H9 (cell line): Measurements from ENCODE around the gene UBR2. TPM values are rescaled to one million over a fixed set of nuclear protein-coding genes. Genes with fewer than 3 reads are reported as not detected.
A peak's percentile ranks its signal among the peaks of the same experiment; 100 is the strongest.

ENCODE experiments used
- DNase-seq: peaks from one replicate; pipeline ENCODE4 v3.0.0-alpha.2; 2017
- H2AFZ ChIP-seq: one replicate; pipeline ENCODE4 v1.6.1; 2013; ENCODE audit warnings: mild to moderate bottlenecking, low read length, control low read depth, moderate library complexity
- H2AK5ac ChIP-seq: 2 replicates; pipeline ENCODE4 v1.6.1; 2013; ENCODE audit warnings: low read length, control low read depth, mixed read lengths; ENCODE audit not compliant: insufficient read length
- H2BK120ac ChIP-seq: one replicate; pipeline ENCODE4 v1.6.1; 2013; ENCODE audit warnings: low read depth, mild to moderate bottlenecking, low read length, control low read depth, inconsistent platforms; ENCODE audit not compliant: poor library complexity, severe bottlenecking
- H2BK12ac ChIP-seq: 2 replicates; pipeline ENCODE4 v1.6.1; 2013; ENCODE audit warnings: low read length, control low read depth, mixed read lengths, low read depth; ENCODE audit not compliant: insufficient read length
- H2BK15ac ChIP-seq: 2 replicates; pipeline ENCODE4 v1.6.1; 2013; ENCODE audit warnings: low read depth, low read length, control low read depth
- H2BK20ac ChIP-seq: one replicate; pipeline ENCODE4 v1.6.1; 2013; ENCODE audit warnings: low read depth, mild to moderate bottlenecking, low read length, control low read depth, inconsistent platforms; ENCODE audit not compliant: poor library complexity, severe bottlenecking
- H2BK5ac ChIP-seq: 2 replicates; pipeline ENCODE4 v1.6.1; 2013; ENCODE audit warnings: low read length, control low read depth, mixed read lengths; ENCODE audit not compliant: insufficient read length
- H3K14ac ChIP-seq: 2 replicates; pipeline ENCODE4 v1.6.1; 2013; ENCODE audit warnings: low read length, control low read depth; ENCODE audit not compliant: insufficient read depth
- H3K18ac ChIP-seq: 2 replicates; pipeline ENCODE4 v1.6.1; 2013; ENCODE audit warnings: low read depth, mild to moderate bottlenecking, mixed read lengths, low read length, control low read depth; ENCODE audit not compliant: insufficient read length
- H3K23ac ChIP-seq: 2 replicates; pipeline ENCODE4 v1.6.1; 2013; ENCODE audit warnings: low read length, control low read depth, mixed read lengths, low read depth; ENCODE audit not compliant: insufficient read length
- H3K23me2 ChIP-seq: 2 replicates; pipeline ENCODE4 v1.6.1; 2013; ENCODE audit warnings: low read depth, mild to moderate bottlenecking, mixed read lengths, low read length, control low read depth; ENCODE audit not compliant: insufficient read length, poor library complexity, severe bottlenecking
- H3K27ac ChIP-seq: 2 replicates; pipeline ENCODE4 v1.5.1; 2013; ENCODE audit warnings: low read length, control low read depth, mixed read lengths, low read depth; ENCODE audit not compliant: insufficient read length
- H3K27me3 ChIP-seq: 2 replicates; pipeline ENCODE4 v1.6.1; 2013; ENCODE audit warnings: low read length, control low read depth, inconsistent platforms; ENCODE audit not compliant: insufficient read depth
- H3K4ac ChIP-seq: 2 replicates; pipeline ENCODE4 v1.6.1; 2013; ENCODE audit warnings: low read depth, mild to moderate bottlenecking, control low read depth, inconsistent platforms, low read length, moderate library complexity
- H3K4me1 ChIP-seq: 2 replicates; pipeline ENCODE4 v1.6.1; 2013; ENCODE audit warnings: low read length, control low read depth, inconsistent platforms; ENCODE audit not compliant: insufficient read depth
- H3K4me2 ChIP-seq: 2 replicates; pipeline ENCODE4 v1.6.1; 2013; ENCODE audit warnings: low read length, control low read depth, mixed read lengths; ENCODE audit not compliant: insufficient read length, insufficient read depth
- H3K56ac ChIP-seq: 2 replicates; pipeline ENCODE4 v1.6.1; 2013; ENCODE audit warnings: low read depth, mild to moderate bottlenecking, mixed read lengths, low read length, control low read depth; ENCODE audit not compliant: insufficient read length
- H3K79me1 ChIP-seq: 2 replicates; pipeline ENCODE4 v1.6.1; 2013; ENCODE audit warnings: low read depth, mild to moderate bottlenecking, moderate library complexity, low read length, control low read depth, inconsistent platforms; ENCODE audit not compliant: insufficient read depth, poor library complexity, severe bottlenecking
- H3K79me2 ChIP-seq: 2 replicates; pipeline ENCODE4 v1.6.1; 2013; ENCODE audit warnings: low read length, control low read depth, inconsistent platforms; ENCODE audit not compliant: insufficient read depth
- H3K9ac ChIP-seq: 2 replicates; pipeline ENCODE4 v1.6.1; 2013; ENCODE audit warnings: low read length, control low read depth, mixed read lengths; ENCODE audit not compliant: insufficient read length; ENCODE audit errors: extremely low read depth
- H3K9me3 ChIP-seq: one replicate; pipeline ENCODE4 v1.6.1; 2013; ENCODE audit warnings: low read depth, low read length, inconsistent platforms; ENCODE audit not compliant: control insufficient read depth
- H3T11ph ChIP-seq: one replicate; pipeline ENCODE4 v1.6.1; 2013; ENCODE audit warnings: mild to moderate bottlenecking, low read length, control low read depth, inconsistent platforms
- H4K20me1 ChIP-seq: one replicate; pipeline ENCODE4 v1.6.1; 2013; ENCODE audit not compliant: control insufficient read depth, insufficient read length, insufficient read depth
- H4K5ac ChIP-seq: 2 replicates; pipeline ENCODE4 v1.6.1; 2013; ENCODE audit warnings: low read depth, mild to moderate bottlenecking, mixed read lengths, low read length, control low read depth; ENCODE audit not compliant: insufficient read length
- H4K8ac ChIP-seq: replicated peaks from 2 replicates; pipeline ENCODE4 v1.6.1; 2013; ENCODE audit warnings: low read length, control low read depth, mixed read lengths, low read depth; ENCODE audit not compliant: insufficient read length
- H4K91ac ChIP-seq: 2 replicates; pipeline ENCODE4 v1.6.1; 2013; ENCODE audit warnings: low read depth, mild to moderate bottlenecking, moderate library complexity, mixed read lengths, low read length, control low read depth; ENCODE audit not compliant: insufficient read length
- H3K27ac Mint-ChIP-seq, 3 experiments: 2 replicates in 2 of 3; 3 replicates in 1 of 3; pipeline ENCODE4 v1.8.0; 2020 to 2021; ENCODE audit warnings: mixed read lengths in 3 of 3, mild to moderate bottlenecking in 1 of 3, moderate library complexity in 1 of 3
- H3K27me3 Mint-ChIP-seq: 2 replicates; pipeline ENCODE4 v1.8.0; 2021; ENCODE audit warnings: low read depth, mild to moderate bottlenecking, moderate library complexity, mixed read lengths
- H3K36me3 Mint-ChIP-seq, 3 experiments: 2 replicates in 2 of 3; 3 replicates in 1 of 3; pipeline ENCODE4 v1.8.0; 2020 to 2021; ENCODE audit warnings: low read depth in 3 of 3, mixed read lengths in 3 of 3; ENCODE audit not compliant: insufficient read depth in 1 of 3
- H3K4me1 Mint-ChIP-seq, 2 experiments: 2 replicates each; pipeline ENCODE4 v1.8.0; 2020; ENCODE audit warnings: mixed read lengths in 2 of 2
- H3K4me3 Mint-ChIP-seq, 2 experiments: 2 replicates in 1 of 2; 3 replicates in 1 of 2; pipeline ENCODE4 v1.8.0; 2020 to 2021; ENCODE audit warnings: mild to moderate bottlenecking in 2 of 2, mixed read lengths in 2 of 2, moderate library complexity in 1 of 2
- H3K9me3 Mint-ChIP-seq, 2 experiments: 2 replicates in 1 of 2; 3 replicates in 1 of 2; pipeline ENCODE4 v1.8.0; 2020; ENCODE audit warnings: mild to moderate bottlenecking in 2 of 2, mixed read lengths in 2 of 2, moderate library complexity in 1 of 2
- WGBS: extraction: QIAGEN DNeasy Blood & Tissue Kit; methylation state at CpG from one replicate; pipeline ENCODE4 v1.1.7; 2013; ENCODE audit warnings: missing lambda C conversion rate, low lambda C conversion rate, mixed read lengths; ENCODE audit not compliant: insufficient read length; ENCODE audit errors: extremely low coverage; 5-methylcytosine and 5-hydroxymethylcytosine counted together
- total RNA-seq: library from RNA; stranded (reverse); gene quantifications from 2 replicates; pipeline ENCODE4 v1.2.1, GENCODE V29; 2021
- TF ChIP-seq, protein P1 (sequence below): fragments of 200-600 bp; sonication (generic); conservative IDR thresholded peaks from 3 replicates; pipeline ENCODE4 v1.8.0; 2021; ENCODE audit warnings: antibody characterized with exemption, mild to moderate bottlenecking

The UBR2 gene
- total RNA-seq, 1 experiment from 2014 or later, result 18.7 TPM

DNA sequence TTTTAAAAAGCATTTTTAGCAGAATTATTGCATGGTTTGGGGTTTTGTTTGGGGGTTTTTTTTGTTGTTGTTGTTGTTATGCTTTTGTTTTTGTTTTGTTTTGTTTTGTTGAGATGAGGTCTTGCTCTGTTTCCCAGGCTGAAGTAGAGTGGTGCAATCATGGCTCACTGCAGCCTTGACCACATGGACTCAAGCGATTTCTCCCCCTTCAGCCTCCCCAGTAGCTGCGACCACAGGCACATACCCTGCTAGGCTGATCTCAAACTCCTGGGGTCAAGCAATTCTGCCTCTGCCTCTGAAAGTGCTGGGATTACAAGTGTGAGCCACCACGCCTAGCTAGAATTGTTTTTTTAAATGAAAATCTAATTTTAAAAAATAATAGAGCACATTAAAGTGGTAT is 35.7 kb downstream of the UBR2 start:
- peaks cover 4 to 24% (median 13%) of the 10 kb centered on the region in 3 experiments; a peak in 6 of 7 replicates for H3K36me3 Mint-ChIP-seq

More for the DNA sequence above, 35.7 kb downstream of the UBR2 start:
- no peak overlapping the region for H3K56ac ChIP-seq
- DNase-seq, result no peak
- no peak overlapping the region for H2BK12ac ChIP-seq
- H3K4me1 ChIP-seq, result no peaks in the 10 kb centered on the region
- no peak overlapping the region for H3K4me3 Mint-ChIP-seq
- H4K5ac ChIP-seq, result no peak overlapping the region
- H3T11ph ChIP-seq, result no peak overlapping the region
- H3K27me3 Mint-ChIP-seq, result no peaks in the 10 kb centered on the region
- H3K9me3 Mint-ChIP-seq, result no peaks in the 10 kb centered on the region
- no CpG with 5 or more reads among the region's 3 CpGs for WGBS
- no peaks in the 10 kb centered on the region for H4K20me1 ChIP-seq
- H3K27ac Mint-ChIP-seq, result peak overlapping the region; percentile 23 to 69 (median 50); a peak in 4 of 7 replicates
- H3K23me2 ChIP-seq, result no peaks in the 10 kb centered on the region
- H3K9me3 ChIP-seq, result no peaks in the 10 kb centered on the region
- H2AFZ ChIP-seq, result no peak overlapping the region
- TF ChIP-seq, protein P1, sequence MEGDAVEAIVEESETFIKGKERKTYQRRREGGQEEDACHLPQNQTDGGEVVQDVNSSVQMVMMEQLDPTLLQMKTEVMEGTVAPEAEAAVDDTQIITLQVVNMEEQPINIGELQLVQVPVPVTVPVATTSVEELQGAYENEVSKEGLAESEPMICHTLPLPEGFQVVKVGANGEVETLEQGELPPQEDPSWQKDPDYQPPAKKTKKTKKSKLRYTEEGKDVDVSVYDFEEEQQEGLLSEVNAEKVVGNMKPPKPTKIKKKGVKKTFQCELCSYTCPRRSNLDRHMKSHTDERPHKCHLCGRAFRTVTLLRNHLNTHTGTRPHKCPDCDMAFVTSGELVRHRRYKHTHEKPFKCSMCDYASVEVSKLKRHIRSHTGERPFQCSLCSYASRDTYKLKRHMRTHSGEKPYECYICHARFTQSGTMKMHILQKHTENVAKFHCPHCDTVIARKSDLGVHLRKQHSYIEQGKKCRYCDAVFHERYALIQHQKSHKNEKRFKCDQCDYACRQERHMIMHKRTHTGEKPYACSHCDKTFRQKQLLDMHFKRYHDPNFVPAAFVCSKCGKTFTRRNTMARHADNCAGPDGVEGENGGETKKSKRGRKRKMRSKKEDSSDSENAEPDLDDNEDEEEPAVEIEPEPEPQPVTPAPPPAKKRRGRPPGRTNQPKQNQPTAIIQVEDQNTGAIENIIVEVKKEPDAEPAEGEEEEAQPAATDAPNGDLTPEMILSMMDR, result no peak
- H3K79me1 ChIP-seq, result no peaks in the 10 kb centered on the region
- H2BK5ac ChIP-seq, result no peak overlapping the region
- H3K14ac ChIP-seq, result no peak overlapping the region
- H2BK120ac ChIP-seq, result no peak overlapping the region
- no peaks in the 10 kb centered on the region for H3K79me2 ChIP-seq
- no peak overlapping the region for H2AK5ac ChIP-seq
- H3K4ac ChIP-seq, result no peak overlapping the region
- H2BK20ac ChIP-seq, result no peak overlapping the region
- no peak overlapping the region for H4K91ac ChIP-seq
- H4K8ac ChIP-seq, result no peak overlapping the region
- no peaks in the 10 kb centered on the region for H3K27me3 ChIP-seq
- H3K4me1 Mint-ChIP-seq, result no peaks in the 10 kb centered on the region
- no peak overlapping the region for H3K9ac ChIP-seq
- no peak overlapping the region for H2BK15ac ChIP-seq
- H3K4me2 ChIP-seq, result no peak overlapping the region
- H3K23ac ChIP-seq, result no peak overlapping the region
- no peak overlapping the region for H3K18ac ChIP-seq
- no peak overlapping the region for H3K27ac ChIP-seq
